Stimulated activated naive B cell treated with anti-CD40 and anti-IgM and Interleukin-4, amounts not matched to agents 10 μg/mL and 1 μg/mL and 100 μg/mL, for 72 hours (primary cell): ENCODE data around the gene TTLL6.
"Not testable (repeated sequence)": the region's sequence is repeated elsewhere in the genome, so short reads cannot be mapped to it uniquely, and the experiment has no call there.

Source experiments
- ATAC-seq, 2 donors: fragments of 150-1000 bp; cut with Tn5 transposase; replicated peaks; 2 replicates each; pipeline ENCODE4 v1.10.0; 2021; ENCODE audit warnings: moderate library complexity in 1 of 2
- DNase-seq: peaks from one replicate; pipeline ENCODE4 v3.0.0; 2021
- H3K27ac Mint-ChIP-seq: one replicate; pipeline ENCODE4 v1.8.0; 2022; ENCODE audit warnings: mild to moderate bottlenecking, mixed read lengths
- H3K27me3 Mint-ChIP-seq, 2 donors: one replicate each; pipeline ENCODE4 v1.8.0; 2022; ENCODE audit warnings: mixed read lengths in 2 of 2
- H3K36me3 Mint-ChIP-seq, 2 donors: one replicate each; pipeline ENCODE4 v1.8.0; 2022; ENCODE audit warnings: mixed read lengths in 2 of 2, mild to moderate bottlenecking in 1 of 2
- H3K4me1 Mint-ChIP-seq, 2 donors: one replicate each; pipeline ENCODE4 v1.8.0; 2022; ENCODE audit warnings: mixed read lengths in 2 of 2, mild to moderate bottlenecking in 1 of 2
- H3K4me3 Mint-ChIP-seq, 2 donors: one replicate each; pipeline ENCODE4 v1.8.0; 2022; ENCODE audit warnings: mild to moderate bottlenecking in 2 of 2, mixed read lengths in 2 of 2, moderate library complexity in 1 of 2
- H3K9me3 Mint-ChIP-seq, 2 donors: one replicate each; pipeline ENCODE4 v1.8.0; 2022; ENCODE audit warnings: mixed read lengths in 2 of 2, mild to moderate bottlenecking in 1 of 2

The TTLL6 gene

GRCh38 chr17:48722915-48723422 is 94.1 kb downstream of the TTLL6 start, which contains the start of gene PRAC2:
TSS of gene PRAC2 (plus strand) at chr17:48723185. CDS start at chr17:48724411, 1,226 bp downstream.
- no peak for ATAC-seq

DNA sequence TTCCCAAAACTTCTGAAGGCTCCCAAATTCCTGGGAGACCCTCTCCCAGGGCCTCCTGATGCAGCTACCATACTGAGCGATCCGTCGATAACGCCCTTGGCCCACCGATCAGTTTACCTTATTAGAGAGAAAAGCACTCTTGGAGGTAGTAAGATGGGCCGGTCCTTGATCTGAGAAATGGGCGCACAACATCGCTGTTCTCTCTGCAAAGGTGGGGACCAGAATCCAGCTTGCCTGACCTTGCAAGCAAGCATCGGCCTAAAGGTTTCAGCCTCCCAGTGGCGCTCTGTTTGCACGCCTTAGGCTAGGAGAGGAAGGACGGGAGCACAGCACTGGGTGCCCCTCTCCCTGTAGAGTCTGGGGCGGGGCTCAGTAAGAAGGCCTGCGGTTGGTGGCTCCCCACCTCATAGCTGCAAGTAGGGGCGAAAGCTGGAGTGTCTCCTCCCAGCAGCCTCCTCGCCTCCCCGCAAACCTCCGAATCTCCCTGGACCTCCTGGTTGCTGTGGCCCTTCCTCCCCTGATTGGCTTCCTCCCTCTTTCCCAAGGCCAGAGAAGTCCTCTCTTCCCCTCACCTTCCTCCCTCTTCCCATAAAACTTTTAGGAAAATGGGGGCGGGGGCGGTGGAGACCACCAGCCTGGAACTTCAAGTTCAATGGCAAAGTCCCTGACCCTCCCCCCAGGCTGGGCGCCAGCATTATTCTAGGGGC is 94.7 kb downstream of the TTLL6 start, which contains the start of gene PRAC1:
PRAC1 (minus strand) TSS at position 318 of the 707 bp plus-strand sequence; CDS start at position 192, 126 bp downstream.
- ATAC-seq (no peak), DNase-seq (no peak)
- Mint-ChIP-seq H3K4me1 (peaks cover 26 to 61% of the 10 kb centered on the region in 2 donors), H3K36me3 (peaks cover 3 to 8% of the 10 kb centered on the region in 2 donors), H3K27ac (peak within 1 kb of the TSS; percentile 56), H3K9me3 (peaks cover 0 to 6% of the 10 kb centered on the region in 2 donors), H3K27me3 (peaks cover 88 to 92% of the 10 kb centered on the region in 2 donors), H3K4me3 (peak within 1 kb of the TSS; percentile 19 to 44)

More at GRCh38 chr17:48722915-48723422, 94.1 kb downstream of the TTLL6 start, which contains the start of gene PRAC2:
- Mint-ChIP-seq H3K4me3 (peak within 1 kb of the TSS; percentile 45 to 67), H3K27ac (peak within 1 kb of the TSS; percentile 92), H3K36me3 (peaks cover 3 to 8% of the 10 kb centered on the region in 2 donors), H3K4me1 (peaks cover 27 to 61% of the 10 kb centered on the region in 2 donors), H3K9me3 (peaks cover 0 to 6% of the 10 kb centered on the region in 2 donors), H3K27me3 (peaks cover 90 to 94% of the 10 kb centered on the region in 2 donors)
- DNase-seq, result no peak

DNA sequence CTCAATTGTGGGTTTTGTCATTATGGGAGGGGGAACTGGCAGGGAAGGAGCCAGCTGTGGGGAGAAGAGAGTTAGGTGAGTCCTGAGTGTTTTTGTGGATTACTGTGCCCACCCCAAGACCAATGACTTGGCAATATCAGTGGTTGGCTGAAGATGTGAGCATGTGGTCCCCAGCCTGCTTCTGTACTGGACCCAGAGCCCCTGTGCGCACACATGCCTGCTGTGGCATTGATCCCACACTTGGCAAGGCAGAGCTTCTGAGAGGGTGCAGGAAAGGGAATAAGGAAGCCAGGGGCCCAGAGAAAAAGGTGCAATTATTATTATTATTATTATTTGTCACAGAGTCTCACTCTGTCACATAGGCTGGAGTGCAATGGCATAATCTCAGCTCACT is 96.0 kb downstream of the TTLL6 start:
- Mint-ChIP-seq H3K9me3 (peaks cover 0 to 6% of the 10 kb centered on the region in 2 donors), H3K27me3 (peaks cover 74 to 80% of the 10 kb centered on the region in 2 donors), H3K4me1 (peaks cover 23 to 55% of the 10 kb centered on the region in 2 donors), H3K4me3 (no peak overlapping the region), H3K36me3 (peaks cover 3 to 8% of the 10 kb centered on the region in 2 donors), H3K27ac (peak overlapping the region; percentile 84)
- DNase-seq (no peak), ATAC-seq (no peak)

DNA sequence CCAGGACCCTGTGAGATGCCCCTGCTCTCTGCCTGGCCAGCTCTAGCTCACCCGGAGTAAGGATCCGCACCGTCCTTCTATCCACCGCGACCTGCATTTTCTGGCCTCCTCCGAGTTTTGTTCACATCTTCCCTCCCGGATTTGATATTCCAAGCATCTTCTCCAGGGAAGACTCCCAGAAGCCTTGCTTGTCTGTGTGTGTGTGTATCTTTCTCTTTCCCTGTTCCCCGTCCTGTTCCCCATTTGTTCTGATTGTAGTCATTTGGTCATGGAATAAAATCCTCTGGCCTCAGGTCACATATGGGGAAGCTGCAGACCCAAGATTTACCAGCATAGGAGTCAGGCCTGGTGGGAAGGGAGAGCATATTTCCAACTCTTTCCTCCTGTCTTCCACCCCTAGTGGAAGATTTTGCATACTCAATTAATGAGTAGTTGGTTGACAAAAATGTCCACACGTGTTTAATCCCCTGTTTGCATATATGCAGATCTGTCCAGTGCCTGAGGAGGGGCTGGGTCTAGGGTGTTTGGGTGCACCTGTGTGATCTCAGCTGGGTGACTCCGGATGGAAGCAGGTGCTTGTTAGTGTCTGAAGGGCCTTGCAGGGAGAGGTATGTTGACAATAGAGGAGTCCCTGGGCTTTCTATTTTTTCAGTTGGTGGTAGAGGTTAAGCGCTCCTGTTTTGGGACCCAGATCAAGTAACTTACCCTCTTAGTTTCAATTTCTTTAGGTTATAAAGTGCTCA is 96.6 kb downstream of the TTLL6 start:
- Mint-ChIP-seq H3K4me3 (peak overlapping the region in 1 of 2 donors; percentile 31), H3K9me3 (peaks cover 0 to 6% of the 10 kb centered on the region in 2 donors), H3K27me3 (peaks cover 69 to 74% of the 10 kb centered on the region in 2 donors), H3K36me3 (peaks cover 3 to 8% of the 10 kb centered on the region in 2 donors), H3K4me1 (peaks cover 23 to 50% of the 10 kb centered on the region in 2 donors), H3K27ac (peak overlapping the region; percentile 84)
- ATAC-seq (no peak), DNase-seq (no peak)

DNA sequence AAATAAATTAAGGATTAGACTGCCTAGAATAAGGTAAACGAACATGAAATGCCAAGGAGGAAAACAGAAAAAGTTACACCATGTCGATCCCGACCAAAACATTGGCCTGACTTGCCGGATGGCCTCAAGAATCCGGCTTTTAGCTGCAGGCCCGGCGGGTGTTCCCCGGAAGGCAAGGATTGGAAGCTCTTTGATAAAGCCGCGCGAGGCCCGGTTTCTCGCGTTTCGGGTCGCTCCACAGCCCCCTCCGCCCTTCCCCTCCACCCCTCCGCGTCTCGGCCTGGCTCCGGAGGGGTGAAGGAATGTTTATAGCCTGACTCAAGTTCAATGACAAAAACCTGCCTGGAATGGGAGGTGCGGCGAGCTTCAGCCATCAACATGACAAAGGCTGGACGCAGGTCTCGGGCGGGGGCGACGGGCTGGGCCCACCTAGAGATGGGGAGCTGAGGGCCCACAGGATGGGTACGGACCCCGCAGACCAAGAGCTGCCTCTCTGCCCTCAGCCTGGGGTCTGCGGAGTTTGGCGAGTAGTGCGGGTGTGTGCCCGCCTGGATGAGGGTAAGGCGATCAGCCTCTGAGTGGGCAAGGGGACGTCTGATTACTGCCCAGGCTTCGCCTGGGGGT is 97.3 kb downstream of the TTLL6 start:
- H3K36me3 Mint-ChIP-seq, result peaks cover 2 to 8% of the 10 kb centered on the region in 2 donors
- H3K9me3 Mint-ChIP-seq, result peaks cover 0 to 6% of the 10 kb centered on the region in 2 donors
- H3K4me3 Mint-ChIP-seq, result no peak overlapping the region
- H3K27ac Mint-ChIP-seq, result peak overlapping the region; percentile 84
- ATAC-seq, result no peak
- peaks cover 64 to 70% of the 10 kb centered on the region in 2 donors for H3K27me3 Mint-ChIP-seq
- no peak for DNase-seq
- peaks cover 21 to 43% of the 10 kb centered on the region in 2 donors for H3K4me1 Mint-ChIP-seq

GRCh38 chr17:48718761-48719641 is 98.0 kb downstream of the TTLL6 start:
- peaks cover 0 to 6% of the 10 kb centered on the region in 2 donors for H3K9me3 Mint-ChIP-seq
- H3K27me3 Mint-ChIP-seq, result peaks cover 64 to 70% of the 10 kb centered on the region in 2 donors
- H3K4me3 Mint-ChIP-seq, result peak overlapping the region; percentile 63 to 72
- ATAC-seq (no peak), DNase-seq (peak; percentile 4)
- H3K36me3 Mint-ChIP-seq, result peaks cover 0 to 8% of the 10 kb centered on the region in 2 donors
- peaks cover 18 to 36% of the 10 kb centered on the region in 2 donors for H3K4me1 Mint-ChIP-seq
- peak overlapping the region; percentile 92 for H3K27ac Mint-ChIP-seq

DNA sequence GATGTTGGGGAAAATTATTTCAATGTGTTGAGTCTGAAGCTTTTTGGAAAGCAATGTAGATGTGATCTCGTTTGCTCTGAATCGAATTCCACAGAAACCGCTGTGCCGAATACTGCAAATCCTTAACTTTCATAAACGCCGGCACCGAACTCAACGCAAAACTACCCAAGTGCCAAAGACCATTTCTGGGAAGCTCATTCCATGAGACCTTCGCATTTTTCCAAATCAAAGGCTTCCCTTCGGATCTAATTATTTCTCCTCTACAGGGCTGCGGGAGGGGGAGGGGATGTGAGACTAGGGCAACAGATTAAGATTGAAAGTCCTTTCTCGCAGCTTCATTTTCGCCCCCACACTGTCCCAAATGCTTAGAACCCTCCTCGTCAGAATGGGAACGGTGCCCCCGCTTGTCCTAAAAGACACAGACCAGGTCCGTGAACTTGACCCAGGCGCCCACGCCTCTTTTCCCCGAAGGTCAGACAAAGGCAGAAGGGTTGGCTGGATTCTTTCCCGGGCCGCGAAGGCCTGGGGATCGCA is 98.7 kb downstream of the TTLL6 start:
- Mint-ChIP-seq H3K27ac (peak overlapping the region; percentile 92), H3K36me3 (peaks cover 0 to 8% of the 10 kb centered on the region in 2 donors), H3K4me3 (peak overlapping the region; percentile 57 to 63), H3K4me1 (peaks cover 17 to 28% of the 10 kb centered on the region in 2 donors), H3K27me3 (peaks cover 61 to 70% of the 10 kb centered on the region in 2 donors), H3K9me3 (peaks cover 0 to 6% of the 10 kb centered on the region in 2 donors)
- no peak for DNase-seq
- ATAC-seq, result no peak

DNA sequence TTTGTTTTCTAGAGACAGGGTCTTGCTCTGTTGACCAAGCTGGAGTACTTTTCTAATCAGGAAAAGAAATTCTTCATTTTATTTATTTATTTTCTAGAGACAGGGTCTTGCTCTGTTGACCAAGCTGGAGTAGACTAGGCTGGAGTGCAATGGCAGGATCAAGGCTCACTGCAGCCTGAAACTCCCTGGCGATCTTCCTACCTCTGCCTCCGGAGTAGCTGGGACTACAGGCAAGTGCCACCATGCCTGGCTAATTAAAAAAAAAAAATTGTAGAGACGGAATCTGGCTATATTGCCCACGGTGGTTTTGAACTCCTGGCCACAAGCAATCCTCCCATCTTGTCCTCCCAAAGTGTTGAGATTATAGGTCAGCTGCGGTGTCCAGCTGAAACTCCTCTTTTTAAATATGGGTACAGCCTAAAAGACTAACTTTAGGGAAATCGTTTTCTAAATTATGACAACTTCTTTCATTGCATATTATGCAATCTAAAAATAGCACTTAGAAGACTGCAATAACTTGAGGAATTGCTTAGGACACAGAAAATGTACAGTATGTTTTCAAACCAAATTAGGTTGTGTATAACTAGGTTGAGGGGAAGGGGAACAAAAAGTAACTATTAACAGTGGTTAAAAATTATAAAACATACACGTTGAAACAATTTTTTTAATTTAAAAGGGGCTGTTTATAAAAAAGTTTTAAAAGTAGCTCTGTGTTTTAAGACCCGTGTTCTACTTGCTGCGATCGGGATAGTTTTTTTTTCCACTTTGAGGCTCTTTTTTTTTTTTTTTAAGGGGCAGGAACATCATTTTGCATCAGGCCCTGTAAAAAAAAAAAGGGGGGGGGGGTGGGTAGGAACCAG is 99.4 kb downstream of the TTLL6 start:
- Mint-ChIP-seq H3K36me3 (peaks cover 0 to 8% of the 10 kb centered on the region in 2 donors), H3K27me3 (peaks cover 57 to 68% of the 10 kb centered on the region in 2 donors), H3K27ac (peak overlapping the region; percentile 91), H3K4me1 (peaks cover 17 to 22% of the 10 kb centered on the region in 2 donors), H3K4me3 (no peak overlapping the region), H3K9me3 (peaks cover 0 to 6% of the 10 kb centered on the region in 2 donors)
- DNase-seq, result no peak
- no peak for ATAC-seq

GRCh38 chr17:48716549-48716948 is 100.5 kb downstream of the TTLL6 start:
- not testable (repeated sequence) for H3K36me3 Mint-ChIP-seq, H3K4me3 Mint-ChIP-seq, H3K27ac Mint-ChIP-seq, DNase-seq, H3K9me3 Mint-ChIP-seq, ATAC-seq
- Mint-ChIP-seq H3K27me3 (peaks cover 53 to 69% of the 10 kb centered on the region in 2 donors), H3K4me1 (peaks cover 17 to 21% of the 10 kb centered on the region in 2 donors)

DNA sequence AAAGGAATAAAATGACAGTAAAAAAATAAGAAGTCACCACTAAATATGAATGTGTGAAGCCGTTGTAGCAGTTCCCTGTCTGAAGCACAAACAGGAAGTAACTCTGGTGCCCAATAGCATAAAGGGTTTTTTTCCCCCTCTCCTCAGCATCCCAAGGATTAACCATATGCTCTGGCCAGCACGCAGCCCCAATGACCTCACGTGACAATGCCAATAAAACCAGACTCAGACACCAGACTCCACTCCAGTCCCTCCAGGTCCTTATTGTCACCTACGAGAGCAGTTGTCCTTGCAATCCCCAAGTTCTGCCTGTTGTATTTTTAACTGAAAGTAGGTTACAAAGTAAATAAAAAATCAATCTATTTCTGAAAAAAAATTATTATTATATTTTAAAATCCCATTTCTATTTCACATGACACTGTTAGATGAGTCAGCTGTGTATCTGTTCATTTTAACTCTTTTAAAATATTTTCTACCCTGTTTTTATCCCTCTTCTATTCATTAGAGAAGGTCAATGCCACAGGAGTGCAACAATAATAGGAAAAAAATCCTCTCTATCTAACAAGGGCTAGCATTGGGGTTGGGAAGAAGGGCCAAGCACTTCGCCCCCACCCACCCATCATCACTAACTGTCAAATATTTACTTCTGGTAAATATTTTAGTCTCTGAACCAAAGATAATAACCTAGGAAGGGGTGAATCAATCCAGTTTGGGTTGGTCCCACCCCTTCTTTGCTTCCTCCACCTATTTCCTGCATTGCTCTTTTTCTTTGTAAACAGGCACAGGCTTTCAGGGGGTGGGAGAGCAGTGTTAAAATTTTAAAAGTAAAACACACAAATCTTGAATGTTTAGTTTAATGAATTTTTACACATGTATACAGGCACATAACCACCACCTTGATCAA is 101.3 kb downstream of the TTLL6 start:
- Mint-ChIP-seq H3K4me3 (no peak overlapping the region), H3K4me1 (peaks cover 15 to 19% of the 10 kb centered on the region in 2 donors), H3K9me3 (peaks cover 0 to 6% of the 10 kb centered on the region in 2 donors), H3K27me3 (peaks cover 54 to 69% of the 10 kb centered on the region in 2 donors), H3K27ac (no peak overlapping the region), H3K36me3 (peaks cover 0 to 8% of the 10 kb centered on the region in 2 donors)
- DNase-seq (no peak), ATAC-seq (no peak)
